PFSK-1 (cell line): Measurements from ENCODE around the gene CNTLN.

Experiments
- FOXP2 ChIP-seq: optimal IDR thresholded peaks from 2 replicates; pipeline ENCODE3; 2011; ENCODE audit warnings: borderline replicate concordance, control low read depth, inconsistent platforms; ENCODE audit not compliant: insufficient read depth; ENCODE audit errors: extremely low read length, extremely low read depth
- POLR2AphosphoS5 ChIP-seq: IDR thresholded peaks from 2 replicates; pipeline ENCODE4 v1.6.1; 2012; ENCODE audit warnings: low read depth, mild to moderate bottlenecking, control low read depth, low read length, moderate library complexity
- REST ChIP-seq, 2 experiments: IDR thresholded peaks; 2 replicates each; pipeline versions ENCODE4 v1.6.1 to v1.8.0; 2011 to 2012; ENCODE audit warnings: low read depth in 2 of 2, low read length in 2 of 2, control low read depth in 1 of 2, inconsistent platforms in 1 of 2, mild to moderate bottlenecking in 1 of 2, moderate library complexity in 1 of 2; ENCODE audit not compliant: insufficient read depth in 1 of 2
- SIN3A ChIP-seq: IDR thresholded peaks from 2 replicates; pipeline ENCODE4 v1.6.1; 2012; ENCODE audit warnings: mild to moderate bottlenecking, low read length, moderate library complexity, borderline replicate concordance; ENCODE audit not compliant: insufficient read depth
- TAF1 ChIP-seq: IDR thresholded peaks from 2 replicates; pipeline ENCODE4 v1.6.1; 2012; ENCODE audit warnings: low read length, control low read depth, borderline replicate concordance; ENCODE audit not compliant: insufficient read depth

Gene CNTLN

DNA sequence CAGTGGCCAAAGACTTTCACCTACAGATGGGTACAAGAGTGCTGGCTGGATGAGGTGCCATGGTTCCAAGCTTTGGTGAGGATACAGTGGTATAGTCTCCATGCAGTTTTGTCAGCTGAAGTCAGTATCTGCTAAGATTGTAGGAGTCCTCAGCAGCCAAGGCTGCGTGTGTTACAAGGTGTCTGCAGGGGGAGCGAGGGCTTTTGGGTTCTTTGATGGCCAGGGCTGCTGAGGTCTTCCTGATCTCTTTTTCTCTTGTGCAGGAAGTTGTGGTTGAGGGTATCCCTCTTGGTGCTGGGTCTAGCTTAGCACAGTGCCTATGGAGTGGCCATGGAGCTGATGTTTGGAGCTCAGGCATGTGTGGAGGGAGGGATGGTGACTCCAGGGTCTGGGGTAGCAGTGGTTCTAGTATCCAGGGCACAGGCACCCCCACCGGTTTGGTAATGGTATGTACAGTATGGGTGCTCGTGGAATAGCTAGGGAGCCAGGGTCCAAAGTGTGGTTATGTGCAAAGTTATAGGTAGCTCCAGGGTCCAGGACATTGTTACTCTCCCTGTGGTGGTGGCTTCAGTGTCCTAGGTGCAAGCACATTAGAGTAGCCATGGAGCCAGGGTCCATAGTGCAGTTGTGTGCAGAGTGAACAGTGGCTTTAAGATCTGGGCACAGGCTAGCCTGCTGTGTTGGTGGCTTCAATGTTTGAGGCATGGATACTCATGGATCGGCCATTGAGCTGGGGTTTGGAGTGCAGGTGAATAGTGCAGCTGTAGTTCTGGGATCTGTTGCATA lies 36.7 kb downstream of the CNTLN start:
- TF ChIP-seq SIN3A (no peak), REST (IDR thresholded peaks at IDR 0.05; ENCODE audit: insufficient read depth in 1 of 2, low read depth in 2 of 2, low read length in 2 of 2) (no peak), FOXP2 (no peak), TAF1 (no peak), POLR2AphosphoS5 (no peak)

DNA sequence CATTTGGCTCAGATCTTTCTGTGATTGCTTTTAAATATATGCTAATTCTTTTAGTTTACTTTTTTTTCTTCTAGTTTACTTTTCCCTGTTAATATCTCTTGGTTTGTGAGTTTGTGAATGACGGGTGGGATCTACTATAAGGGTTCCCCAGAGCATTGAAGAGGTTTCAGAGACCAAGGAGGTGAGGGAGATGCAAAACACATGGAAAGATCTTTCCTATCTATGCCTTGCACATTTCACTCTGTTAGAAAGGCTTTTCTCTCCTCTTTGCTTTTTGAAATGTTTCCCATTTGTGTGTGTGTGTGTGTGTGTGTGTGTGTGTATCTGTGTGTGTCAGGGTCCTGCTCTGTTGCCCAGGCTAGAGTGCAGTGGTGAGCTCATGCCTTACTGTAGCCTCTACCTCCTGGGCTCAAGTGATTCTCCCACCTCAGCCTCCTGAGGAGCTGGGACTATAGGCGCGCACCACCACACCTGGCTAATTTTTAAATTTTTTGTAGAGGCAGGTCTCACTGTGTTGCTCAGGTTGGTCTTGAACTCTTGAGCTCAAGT lies 50.7 kb downstream of the CNTLN start:
- TF ChIP-seq POLR2AphosphoS5 = no peak
- TF ChIP-seq SIN3A = no peak
- no peak for TF ChIP-seq FOXP2
- TF ChIP-seq TAF1 = no peak
- TF ChIP-seq REST (IDR thresholded peaks at IDR 0.05; ENCODE audit: insufficient read depth in 1 of 2, low read depth in 2 of 2, low read length in 2 of 2) = no peak

DNA sequence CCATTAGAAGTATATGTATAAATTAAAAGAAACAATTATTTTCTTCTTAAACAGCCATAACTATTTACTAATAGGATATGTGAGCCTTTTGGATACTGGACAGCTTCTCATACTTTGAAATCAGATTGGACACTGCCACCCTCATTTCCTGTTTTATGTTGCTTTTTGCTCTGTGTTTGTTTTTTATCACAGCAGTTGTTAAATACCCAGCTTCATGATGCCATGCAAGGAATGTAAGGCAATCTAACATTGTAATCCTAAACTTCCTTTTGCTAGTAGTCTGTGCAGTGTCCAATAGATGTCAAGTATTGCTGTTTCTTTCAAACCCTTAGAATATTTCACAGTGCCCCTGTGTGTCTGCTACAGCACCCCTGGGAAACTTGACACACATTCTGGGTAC lies 56.2 kb downstream of the CNTLN start:
- TF ChIP-seq REST (IDR thresholded peaks at IDR 0.05; ENCODE audit: insufficient read depth in 1 of 2, low read depth in 2 of 2, low read length in 2 of 2) (no peak), POLR2AphosphoS5 (no peak), FOXP2 (no peak), SIN3A (no peak), TAF1 (no peak)

DNA sequence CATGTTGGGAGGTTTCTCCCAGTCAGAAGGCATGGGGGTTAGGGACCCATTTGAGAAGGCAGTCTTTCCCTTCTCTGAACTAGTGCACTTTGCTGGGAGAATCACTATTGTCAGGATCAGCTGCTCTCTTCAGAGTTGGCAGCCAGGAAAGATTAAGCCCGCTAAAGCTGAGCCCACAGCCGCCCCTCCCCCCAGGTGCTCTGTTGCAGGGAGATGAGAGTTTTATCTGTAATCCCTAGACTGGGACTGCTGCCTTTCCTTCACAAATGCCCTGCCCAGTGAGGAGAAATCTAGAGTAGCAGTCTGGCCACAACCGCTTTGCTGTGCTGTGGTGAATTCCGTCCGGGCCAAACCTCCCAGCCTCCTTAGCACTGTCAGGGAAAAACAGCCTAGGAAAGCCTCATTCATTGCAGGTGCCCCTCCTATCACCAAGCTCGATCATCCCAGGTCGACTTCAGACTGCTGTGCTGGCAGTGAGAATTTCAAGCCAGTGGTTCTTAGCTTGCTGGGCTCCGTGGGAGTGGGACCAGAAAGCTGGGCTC lies 69.8 kb downstream of the CNTLN start:
- TF ChIP-seq SIN3A = no peak
- no peak for TF ChIP-seq TAF1
- TF ChIP-seq FOXP2 = no peak
- TF ChIP-seq POLR2AphosphoS5 = no peak
- no peak for TF ChIP-seq REST (IDR thresholded peaks at IDR 0.05; ENCODE audit: insufficient read depth in 1 of 2, low read depth in 2 of 2, low read length in 2 of 2)
